HEK293 (cell line): ENCODE results near the gene PPP1R3F.

ENCODE experiments used
- CTCF ChIA-PET: fragments of 350-600 bp; formaldehyde crosslinking; extraction: SDS; loops from one replicate; lab custom pipeline; 2021; ENCODE audit warnings: antibody characterized with exemption; lab: Yijun Ruan, JAX
- POLR2A ChIA-PET: fragments of 300-600 bp; formaldehyde crosslinking; extraction: SDS; loops from one replicate; lab custom pipeline; 2020; ENCODE audit warnings: antibody characterized with exemption, inconsistent platforms; lab: Yijun Ruan, JAX
- H3K27ac ChIP-seq: fragments of 200-500 bp; sonication (Bioruptor generic); 2 replicates; pipeline ENCODE4 v1.5.1; 2014; ENCODE audit warnings: low read depth, low read length, control low read depth, inconsistent platforms; ENCODE audit errors: extremely low read depth
- H3K36me3 ChIP-seq, 2 experiments: fragments of 200-500 bp in 1 of 2; sonication (Bioruptor generic) in 1 of 2; 1 replicate in 1 of 2; 2 replicates in 1 of 2; pipeline ENCODE4 v1.5.1; 2014 to 2017; ENCODE audit warnings: inconsistent platforms in 2 of 2, low read length in 2 of 2; ENCODE audit not compliant: control insufficient read depth in 2 of 2, insufficient read depth in 1 of 2
- H3K4me1 ChIP-seq: fragments of 200-500 bp; sonication (Bioruptor generic); 2 replicates; pipeline ENCODE4 v1.5.1; 2014; ENCODE audit warnings: mild to moderate bottlenecking, low read length, inconsistent platforms; ENCODE audit not compliant: control insufficient read depth, insufficient read depth
- H3K4me3 ChIP-seq: 2 replicates; pipeline ENCODE4 v1.5.1; 2011; ENCODE audit warnings: low read depth, mild to moderate bottlenecking, control low read depth, low read length, moderate library complexity
- H3K9me3 ChIP-seq: fragments of 200-500 bp; sonication (Bioruptor generic); 2 replicates; pipeline ENCODE4 v1.5.1; 2014; ENCODE audit warnings: low read depth, low read length, inconsistent platforms; ENCODE audit not compliant: control insufficient read depth, insufficient read depth
- BCL11A ChIP-seq: fragments of 450-650 bp; formaldehyde crosslinking; IDR thresholded peaks from 2 replicates; pipeline ENCODE4 v1.5.1; 2016; ENCODE audit warnings: low read depth, missing biosample characterization, missing genetic modification characterization
- EGR2 ChIP-seq: fragments of 450-650 bp; formaldehyde crosslinking; IDR thresholded peaks from 2 replicates; pipeline ENCODE4 v1.5.1; 2016; ENCODE audit warnings: low read depth, missing biosample characterization, missing genetic modification characterization
- ELK4 ChIP-seq: IDR thresholded peaks from 2 replicates; pipeline ENCODE4 v1.6.1; 2011; ENCODE audit warnings: mild to moderate bottlenecking, low read depth, low read length, borderline replicate concordance
- KLF1 ChIP-seq: fragments of 450-650 bp; formaldehyde crosslinking; IDR thresholded peaks from 2 replicates; pipeline ENCODE4 v1.5.1; 2016; ENCODE audit warnings: missing biosample characterization, missing genetic modification characterization
- SETDB1 ChIP-seq: IDR thresholded peaks from one replicate; pipeline ENCODE4 v1.6.1; 2017; ENCODE audit warnings: mild to moderate bottlenecking, low read length, moderate library complexity, mixed read lengths; ENCODE audit not compliant: insufficient read length
- ZNF148 ChIP-seq: fragments of 450-650 bp; formaldehyde crosslinking; IDR thresholded peaks from 2 replicates; pipeline ENCODE4 v1.5.0; 2017; ENCODE audit warnings: missing biosample characterization, missing genetic modification characterization, borderline replicate concordance
- ZNF26 ChIP-seq: fragments of 450-650 bp; formaldehyde crosslinking; IDR thresholded peaks from 2 replicates; pipeline ENCODE4 v1.5.1; 2016; ENCODE audit warnings: missing biosample characterization, missing genetic modification characterization
- ZNF366 ChIP-seq: fragments of 450-650 bp; formaldehyde crosslinking; conservative IDR thresholded peaks from 2 replicates; pipeline ENCODE4 v1.5.1; 2016; ENCODE audit warnings: missing biosample characterization, missing genetic modification characterization
- ZNF561 ChIP-seq: fragments of 450-650 bp; IDR thresholded peaks from 2 replicates; pipeline ENCODE4 v1.5.1; 2018; ENCODE audit warnings: missing biosample characterization, missing genetic modification characterization, borderline replicate concordance
- ZNF626 ChIP-seq: fragments of 450-650 bp; sonication (Bioruptor Pico); formaldehyde crosslinking; IDR thresholded peaks from 2 replicates; pipeline ENCODE4 v1.5.1; 2018; ENCODE audit warnings: missing biosample characterization, missing genetic modification characterization, inconsistent platforms
- ZNF837 ChIP-seq: fragments of 450-650 bp; formaldehyde crosslinking; IDR thresholded peaks from 2 replicates; pipeline ENCODE4 v1.5.1; 2016; ENCODE audit warnings: missing biosample characterization, missing genetic modification characterization

PPP1R3F gene

GRCh38 chrX:49247916-49248811, 21.4 kb upstream of the PPP1R3F start:
- peaks cover 9 to 28% of the 10 kb centered on the region in 2 experiments; a peak in 2 of 3 replicates for H3K36me3 ChIP-seq
- no peaks in the 10 kb centered on the region for H3K9me3 ChIP-seq
- ChIA-PET POLR2A (no interaction called here), CTCF (no interaction called here)
- TF ChIP-seq KLF1 (tag by site-specific recombination) (peak; percentile 57; the same call in 1 of the 2 replicates), ZNF837 (tag by site-specific recombination) (no peak)
- H3K27ac ChIP-seq = no peak overlapping the region
- no peaks in the 10 kb centered on the region for H3K4me1 ChIP-seq
- H3K4me3 ChIP-seq = no peak overlapping the region

- no peaks in the 10 kb centered on the region for H3K9me3 ChIP-seq
- H3K4me1 ChIP-seq = no peaks in the 10 kb centered on the region
- POLR2A ChIA-PET = no interaction called here
- peaks cover 9 to 25% of the 10 kb centered on the region in 2 experiments; a peak in 2 of 3 replicates for H3K36me3 ChIP-seq
- H3K27ac ChIP-seq = no peak overlapping the region
- no peak overlapping the region for H3K4me3 ChIP-seq
- TF ChIP-seq BCL11A (tag by site-specific recombination) (no peak), ELK4 (no peak), ZNF366 (tag by site-specific recombination) (no peak), ZNF626 (tag by site-specific recombination) (no peak), ZNF26 (tag by site-specific recombination) (no peak)
- CTCF ChIA-PET = interaction anchor here (0.6 kb wide), 1 partner anchor 8 kb away, joined by 3 read pairs; no protein-coding TSS in a partner anchor
Observed at GRCh38 chrX:49249071-49249470, 20.5 kb upstream of the PPP1R3F start.

GRCh38 chrX:49249616-49250015, 20.0 kb upstream of the PPP1R3F start:
- ChIA-PET CTCF (no interaction called here), POLR2A (interaction anchor here (1.5 kb wide), 1 partner anchor 59 kb away, joined by 3 read pairs; no protein-coding TSS in a partner anchor)
- Histone ChIP-seq H3K4me1 (no peaks in the 10 kb centered on the region), H3K9me3 (no peaks in the 10 kb centered on the region), H3K4me3 (no peak overlapping the region), H3K36me3 (peaks cover 4 to 25% of the 10 kb centered on the region in 2 experiments; a peak in 2 of 3 replicates), H3K27ac (no peak overlapping the region)
- TF ChIP-seq EGR2 (no peak), SETDB1 (no peak), ZNF561 (tag by site-specific recombination) (no peak), ZNF148 (tag by site-specific recombination) (no peak)
